Osteoblast (primary cell): Measurements from ENCODE around the gene PTH2. TPM values are rescaled to one million over a fixed set of nuclear protein-coding genes. Genes with fewer than 3 reads are reported as not detected.
A peak's percentile ranks its signal among the peaks of the same experiment; 100 is the strongest.

Source experiments
- DNase-seq: peaks from one replicate; pipeline ENCODE4 v3.0.0; 2011; ENCODE audit warnings: low spot score, mixed read lengths; ENCODE audit not compliant: insufficient read length; ENCODE audit errors: missing footprints
- H2AFZ ChIP-seq: 2 replicates; pipeline ENCODE4 v1.6.0; 2011; ENCODE audit warnings: mild to moderate bottlenecking, low read length
- H3K27ac ChIP-seq: 2 replicates; pipeline ENCODE4 v1.5.1; 2011; ENCODE audit warnings: mild to moderate bottlenecking, low read depth, low read length, moderate library complexity
- H3K27me3 ChIP-seq: 2 replicates; pipeline ENCODE4 v1.6.0; 2012; ENCODE audit warnings: mild to moderate bottlenecking, control low read depth, inconsistent platforms, low read length, moderate library complexity; ENCODE audit not compliant: insufficient read depth
- H3K36me3 ChIP-seq: 2 replicates; pipeline ENCODE4 v1.5.1; 2011; ENCODE audit warnings: mild to moderate bottlenecking, low read length, control low read depth, moderate library complexity; ENCODE audit not compliant: insufficient read depth
- H3K4me1 ChIP-seq: 2 replicates; pipeline ENCODE4 v1.5.1; 2011; ENCODE audit warnings: mild to moderate bottlenecking, low read length, control low read depth, moderate library complexity; ENCODE audit not compliant: insufficient read depth
- H3K4me2 ChIP-seq: 2 replicates; pipeline ENCODE4 v1.6.0; 2011; ENCODE audit warnings: mild to moderate bottlenecking, low read length; ENCODE audit not compliant: insufficient read depth
- H3K4me3 ChIP-seq: fragments of 200-600 bp; sonication (generic); 3 replicates; pipeline ENCODE4 v1.5.1; 2012; ENCODE audit warnings: mild to moderate bottlenecking, low read length, inconsistent platforms; ENCODE audit not compliant: insufficient read depth
- H3K79me2 ChIP-seq: 2 replicates; pipeline ENCODE4 v1.6.0; 2012; ENCODE audit warnings: mild to moderate bottlenecking, low read length, control low read depth, inconsistent platforms; ENCODE audit not compliant: insufficient read depth
- H3K9me3 ChIP-seq: 2 replicates; pipeline ENCODE4 v1.5.1; 2011; ENCODE audit warnings: low read depth, low read length, control low read depth
- H4K20me1 ChIP-seq: 2 replicates; pipeline ENCODE4 v1.6.0; 2012; ENCODE audit warnings: mild to moderate bottlenecking, low read length, control low read depth; ENCODE audit not compliant: insufficient read depth
- CTCF ChIP-seq: IDR thresholded peaks from 2 replicates; pipeline ENCODE4 v1.5.1; 2011; ENCODE audit warnings: mild to moderate bottlenecking, low read depth, low read length, moderate library complexity; ENCODE audit errors: extremely low read depth
- total RNA-seq: library from RNA; depleted of rRNA; stranded (reverse); fragments of >200 nt; gene quantifications from 2 replicates; pipeline ENCODE4 v1.2.3, GENCODE V29; 2012

The PTH2 gene
- total RNA-seq, 1 donor: not detected

- H3K9me3 ChIP-seq: no peaks in the 10 kb centered on the region
- peak; percentile 86 for DNase-seq
- no peak overlapping the region for H2AFZ ChIP-seq
These were observed 7.6 kb upstream of the PTH2 start for GRCh38 chr19:49430678-49431329.

GRCh38 chr19:49430172-49430677 is 7.0 kb upstream of the PTH2 start:
- Histone ChIP-seq H3K27me3 (peaks cover 79% of the 10 kb centered on the region), H3K27ac (no peak overlapping the region), H3K4me2 (no peak overlapping the region), H4K20me1 (no peaks in the 10 kb centered on the region), H3K36me3 (no peaks in the 10 kb centered on the region), H3K4me1 (no peaks in the 10 kb centered on the region), H2AFZ (no peak overlapping the region), H3K4me3 (no peak overlapping the region), H3K79me2 (no peaks in the 10 kb centered on the region), H3K9me3 (no peaks in the 10 kb centered on the region)
- TF ChIP-seq CTCF: no peak
- no peak for DNase-seq

More at GRCh38 chr19:49430678-49431329, 7.6 kb upstream of the PTH2 start:
- H3K4me3 ChIP-seq: no peak overlapping the region
- no peaks in the 10 kb centered on the region for H3K79me2 ChIP-seq
- peak; percentile 27 for TF ChIP-seq CTCF
- H3K27ac ChIP-seq: no peak overlapping the region
- H3K4me2 ChIP-seq: no peak overlapping the region
- H3K4me1 ChIP-seq: no peaks in the 10 kb centered on the region
- H3K36me3 ChIP-seq: no peaks in the 10 kb centered on the region
- no peaks in the 10 kb centered on the region for H4K20me1 ChIP-seq
- peaks cover 74% of the 10 kb centered on the region for H3K27me3 ChIP-seq

GRCh38 chr19:49428547-49429451 is 5.6 kb upstream of the PTH2 start:
- H3K4me2 ChIP-seq: no peak overlapping the region
- H2AFZ ChIP-seq: no peak overlapping the region
- H4K20me1 ChIP-seq: no peaks in the 10 kb centered on the region
- H3K27ac ChIP-seq: no peak overlapping the region
- peaks cover 92% of the 10 kb centered on the region for H3K27me3 ChIP-seq
- H3K79me2 ChIP-seq: no peaks in the 10 kb centered on the region
- TF ChIP-seq CTCF: no peak
- no peak overlapping the region for H3K4me3 ChIP-seq
- no peaks in the 10 kb centered on the region for H3K4me1 ChIP-seq
- H3K9me3 ChIP-seq: no peaks in the 10 kb centered on the region
- no peaks in the 10 kb centered on the region for H3K36me3 ChIP-seq
- no peak for DNase-seq
